Measurements from ENCODE around the gene FNBP1.
"Not testable (repeated sequence)": the region's sequence is repeated elsewhere in the genome, so short reads cannot be mapped to it uniquely, and the experiment has no call there.

The FNBP1 gene

DNA sequence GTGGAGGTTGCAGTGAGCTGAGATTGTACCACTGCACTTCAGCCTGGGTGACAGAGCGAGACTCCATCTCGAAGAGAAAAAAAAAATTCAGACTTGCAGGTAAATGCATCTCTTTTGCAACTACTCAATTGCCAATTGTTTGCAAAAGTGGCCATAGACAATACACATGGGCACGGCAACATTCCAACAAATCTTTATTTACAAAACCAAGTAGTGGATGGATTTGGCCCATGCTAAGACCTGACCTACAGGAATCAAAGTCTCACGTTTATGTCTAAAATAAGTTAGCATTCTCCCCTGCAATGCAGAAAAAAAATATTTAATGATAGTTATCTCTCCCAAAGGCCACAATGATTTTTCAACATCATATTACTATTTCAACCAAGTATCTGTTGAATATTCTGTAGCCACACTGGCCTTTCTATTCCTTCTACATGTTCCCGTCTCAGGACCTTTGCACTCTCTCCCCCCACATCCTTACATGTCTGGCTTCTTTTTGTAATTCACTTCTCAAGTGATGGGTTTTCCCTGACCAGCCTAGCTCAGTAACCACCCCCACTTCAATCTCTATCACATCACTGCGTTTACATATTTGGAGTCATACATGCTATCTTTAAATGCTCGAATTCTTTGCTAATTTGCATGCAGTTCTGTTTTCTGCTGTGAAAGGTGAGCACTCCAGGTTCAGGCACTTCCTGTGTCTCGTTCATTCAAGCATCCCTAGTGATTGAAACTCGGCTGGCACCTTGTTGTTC lies 54.2 kb downstream of the FNBP1 start:
- in situ Hi-C loops (cut with MboI; ENCODE audit: low pct_unique_long_range_greater_than_20kb, low sequenced_read_pairs, unreplicated experiment): no loop called here
- TF ChIP-seq, protein P1, sequence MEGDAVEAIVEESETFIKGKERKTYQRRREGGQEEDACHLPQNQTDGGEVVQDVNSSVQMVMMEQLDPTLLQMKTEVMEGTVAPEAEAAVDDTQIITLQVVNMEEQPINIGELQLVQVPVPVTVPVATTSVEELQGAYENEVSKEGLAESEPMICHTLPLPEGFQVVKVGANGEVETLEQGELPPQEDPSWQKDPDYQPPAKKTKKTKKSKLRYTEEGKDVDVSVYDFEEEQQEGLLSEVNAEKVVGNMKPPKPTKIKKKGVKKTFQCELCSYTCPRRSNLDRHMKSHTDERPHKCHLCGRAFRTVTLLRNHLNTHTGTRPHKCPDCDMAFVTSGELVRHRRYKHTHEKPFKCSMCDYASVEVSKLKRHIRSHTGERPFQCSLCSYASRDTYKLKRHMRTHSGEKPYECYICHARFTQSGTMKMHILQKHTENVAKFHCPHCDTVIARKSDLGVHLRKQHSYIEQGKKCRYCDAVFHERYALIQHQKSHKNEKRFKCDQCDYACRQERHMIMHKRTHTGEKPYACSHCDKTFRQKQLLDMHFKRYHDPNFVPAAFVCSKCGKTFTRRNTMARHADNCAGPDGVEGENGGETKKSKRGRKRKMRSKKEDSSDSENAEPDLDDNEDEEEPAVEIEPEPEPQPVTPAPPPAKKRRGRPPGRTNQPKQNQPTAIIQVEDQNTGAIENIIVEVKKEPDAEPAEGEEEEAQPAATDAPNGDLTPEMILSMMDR (IDR thresholded peaks at IDR 0.05; ENCODE audit: extremely low read depth, insufficient read depth, missing control alignments): no peak
- peak; percentile 62 for DNase-seq (ENCODE audit: low spot score)

DNA sequence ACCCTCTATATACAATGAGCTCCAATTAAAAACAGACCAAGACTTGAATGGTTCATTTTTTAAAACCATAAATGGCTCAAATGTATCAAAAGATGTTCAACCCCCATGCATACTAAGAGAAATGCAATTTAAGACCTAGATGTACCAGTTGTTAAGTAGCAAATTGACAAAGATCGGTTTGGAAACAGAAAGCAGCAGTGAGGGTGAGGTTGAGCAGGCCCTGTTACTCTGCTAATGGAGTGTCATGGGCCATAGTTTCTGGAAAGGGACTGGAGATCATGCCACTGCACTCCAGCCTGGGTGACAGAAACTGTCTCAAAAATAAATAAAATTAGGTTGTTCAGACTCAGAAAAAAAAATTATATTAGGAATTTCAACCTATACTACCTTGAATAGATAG lies 55.0 kb downstream of the FNBP1 start:
- TF ChIP-seq, protein P1 (IDR thresholded peaks at IDR 0.05; ENCODE audit: extremely low read depth, insufficient read depth, missing control alignments): no peak
- in situ Hi-C loops (cut with MboI; ENCODE audit: low pct_unique_long_range_greater_than_20kb, low sequenced_read_pairs, unreplicated experiment): no loop called here
- no peak for DNase-seq (ENCODE audit: low spot score)

DNA sequence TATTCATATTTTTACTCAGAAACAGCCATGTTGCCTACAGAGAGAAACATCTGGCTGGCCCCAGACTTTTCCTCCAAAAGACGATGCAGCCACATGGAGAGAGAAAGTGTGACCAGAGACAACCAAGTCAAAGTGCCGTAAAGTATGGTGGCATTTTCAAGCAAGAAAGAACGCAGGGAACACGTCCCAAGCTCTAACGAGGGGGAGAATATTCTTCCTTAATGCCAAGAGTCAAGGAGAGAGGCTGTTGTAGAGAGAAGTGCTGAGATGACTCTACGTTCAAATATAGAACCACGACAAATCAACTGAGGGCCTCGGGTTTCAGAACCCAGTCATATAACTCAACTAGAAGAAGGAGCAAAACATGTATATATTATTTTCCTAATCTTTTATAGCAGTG lies 55.9 kb downstream of the FNBP1 start:
- TF ChIP-seq, protein P1 (IDR thresholded peaks at IDR 0.05; ENCODE audit: extremely low read depth, insufficient read depth, missing control alignments): no peak
- in situ Hi-C loops (cut with MboI; ENCODE audit: low pct_unique_long_range_greater_than_20kb, low sequenced_read_pairs, unreplicated experiment): no loop called here
- DNase-seq (ENCODE audit: low spot score): peak; percentile 37

DNA sequence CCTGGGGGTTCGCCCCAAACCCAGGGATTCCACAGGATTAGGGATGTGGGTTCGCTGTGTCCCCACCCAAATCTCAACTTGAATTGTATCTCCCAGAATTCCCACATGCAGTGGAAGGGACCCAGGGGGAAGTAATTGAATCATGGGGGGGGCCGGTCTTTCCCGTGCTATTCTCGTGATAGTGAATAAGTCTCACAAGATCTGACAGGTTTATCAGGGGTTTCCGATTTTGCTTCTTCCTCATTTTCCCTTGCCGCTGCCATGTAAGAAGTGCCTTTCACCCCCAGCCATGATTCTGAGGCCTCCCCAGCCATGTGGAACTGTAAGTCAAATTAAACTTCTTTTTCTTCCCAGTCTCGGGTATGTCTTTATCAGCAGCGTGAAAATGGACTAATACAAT lies 58.4 kb downstream of the FNBP1 start:
- in situ Hi-C loops (cut with MboI; ENCODE audit: low pct_unique_long_range_greater_than_20kb, low sequenced_read_pairs, unreplicated experiment): not testable (repeated sequence)

DNA sequence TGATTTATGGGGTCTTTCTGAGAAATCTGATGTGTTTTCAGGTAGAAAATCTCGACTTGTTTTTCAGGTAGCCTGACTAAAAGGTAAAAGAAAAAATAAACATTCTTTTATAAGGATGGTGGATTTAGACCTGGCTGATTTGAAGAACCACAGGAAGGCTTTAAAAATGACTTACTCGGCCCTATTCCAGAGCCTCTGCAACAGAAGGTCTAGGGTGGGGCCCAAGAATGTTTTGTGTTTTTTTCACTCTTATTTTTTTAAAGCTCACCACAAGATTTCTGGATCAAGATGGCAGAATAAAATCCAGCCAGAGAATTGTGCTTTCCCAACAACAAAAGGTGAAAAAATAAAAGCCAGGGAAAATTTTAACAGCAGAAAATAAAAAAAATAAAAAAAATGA lies 59.1 kb downstream of the FNBP1 start:
- no peak for DNase-seq (ENCODE audit: low spot score)
- TF ChIP-seq, protein P1 (IDR thresholded peaks at IDR 0.05; ENCODE audit: extremely low read depth, insufficient read depth, missing control alignments): no peak
- in situ Hi-C loops (cut with MboI; ENCODE audit: low pct_unique_long_range_greater_than_20kb, low sequenced_read_pairs, unreplicated experiment): no loop called here

More for the DNA sequence above, 58.4 kb downstream of the FNBP1 start:
- not testable (repeated sequence) for DNase-seq (ENCODE audit: low spot score)

DNA sequence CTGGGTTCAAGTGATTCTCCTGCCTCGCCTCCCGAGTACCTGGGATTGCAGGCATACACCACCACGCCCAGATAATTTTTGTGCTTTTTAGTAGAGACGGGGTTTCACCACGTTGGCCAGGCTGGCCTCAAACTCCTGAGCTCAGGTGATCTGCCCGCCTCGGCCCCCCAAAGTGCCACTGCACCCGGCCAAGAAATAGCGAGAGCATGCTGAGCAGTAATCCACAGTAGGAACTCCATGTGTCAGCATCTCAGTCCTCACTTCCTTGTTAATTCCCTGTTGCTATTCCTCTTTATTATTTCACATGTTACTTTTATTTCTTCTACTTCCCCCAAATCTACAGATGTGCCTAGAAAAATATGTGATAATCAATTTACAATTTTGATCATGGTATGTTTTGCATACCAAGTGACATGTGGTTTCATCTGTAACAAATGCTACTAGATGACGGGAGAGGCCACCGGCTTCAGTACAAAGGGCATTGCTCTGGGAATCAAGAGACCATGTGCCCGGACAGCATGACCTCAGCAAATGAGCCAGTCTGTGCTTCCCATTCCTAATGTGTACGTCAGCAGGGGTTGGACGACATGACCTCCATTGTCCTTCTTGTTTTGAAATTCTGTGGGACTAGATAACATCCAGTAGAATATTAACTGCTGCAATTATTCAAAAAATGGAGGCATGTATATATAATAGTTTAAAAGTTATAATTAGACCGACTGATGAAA lies 61.6 kb downstream of the FNBP1 start:
- TF ChIP-seq, protein P1 (IDR thresholded peaks at IDR 0.05; ENCODE audit: extremely low read depth, insufficient read depth, missing control alignments): no peak
- in situ Hi-C loops (cut with MboI; ENCODE audit: low pct_unique_long_range_greater_than_20kb, low sequenced_read_pairs, unreplicated experiment): no loop called here
- DNase-seq (ENCODE audit: low spot score): no peak

DNA sequence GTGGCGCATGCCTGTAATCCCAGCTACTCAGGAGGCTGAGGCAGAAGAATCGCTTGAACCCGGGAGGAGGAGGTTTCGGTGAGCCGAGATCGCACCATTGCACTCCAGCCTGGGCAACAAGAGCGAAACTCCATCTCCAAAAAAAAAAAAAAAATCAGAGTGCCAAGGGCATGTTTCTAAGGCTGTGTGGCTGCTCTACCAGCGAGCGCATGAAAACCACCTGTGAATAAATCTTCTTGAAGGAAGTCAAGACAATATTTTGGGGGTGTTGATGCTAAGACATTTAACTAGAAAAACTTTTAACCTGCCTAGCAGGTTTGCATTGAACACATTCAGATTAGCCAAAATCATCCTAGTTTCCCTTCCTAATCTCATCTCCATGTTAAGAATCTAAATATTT lies 62.8 kb downstream of the FNBP1 start:
- DNase-seq (ENCODE audit: low spot score); in situ Hi-C loops (cut with MboI; ENCODE audit: low pct_unique_long_range_greater_than_20kb, low sequenced_read_pairs, unreplicated experiment): not testable (repeated sequence)

Data from GM13977 (cell line).